Iris pigment epithelial cell (primary cell): ENCODE measurements around the gene BET1.
"Not testable (repeated sequence)": the region's sequence is repeated elsewhere in the genome, so short reads cannot be mapped to it uniquely, and the experiment has no call there.

Experiments used
- DNase-seq: peaks from one replicate; pipeline ENCODE4 v3.0.0-alpha.2; 2011; ENCODE audit warnings: low read depth

The BET1 gene

DNA sequence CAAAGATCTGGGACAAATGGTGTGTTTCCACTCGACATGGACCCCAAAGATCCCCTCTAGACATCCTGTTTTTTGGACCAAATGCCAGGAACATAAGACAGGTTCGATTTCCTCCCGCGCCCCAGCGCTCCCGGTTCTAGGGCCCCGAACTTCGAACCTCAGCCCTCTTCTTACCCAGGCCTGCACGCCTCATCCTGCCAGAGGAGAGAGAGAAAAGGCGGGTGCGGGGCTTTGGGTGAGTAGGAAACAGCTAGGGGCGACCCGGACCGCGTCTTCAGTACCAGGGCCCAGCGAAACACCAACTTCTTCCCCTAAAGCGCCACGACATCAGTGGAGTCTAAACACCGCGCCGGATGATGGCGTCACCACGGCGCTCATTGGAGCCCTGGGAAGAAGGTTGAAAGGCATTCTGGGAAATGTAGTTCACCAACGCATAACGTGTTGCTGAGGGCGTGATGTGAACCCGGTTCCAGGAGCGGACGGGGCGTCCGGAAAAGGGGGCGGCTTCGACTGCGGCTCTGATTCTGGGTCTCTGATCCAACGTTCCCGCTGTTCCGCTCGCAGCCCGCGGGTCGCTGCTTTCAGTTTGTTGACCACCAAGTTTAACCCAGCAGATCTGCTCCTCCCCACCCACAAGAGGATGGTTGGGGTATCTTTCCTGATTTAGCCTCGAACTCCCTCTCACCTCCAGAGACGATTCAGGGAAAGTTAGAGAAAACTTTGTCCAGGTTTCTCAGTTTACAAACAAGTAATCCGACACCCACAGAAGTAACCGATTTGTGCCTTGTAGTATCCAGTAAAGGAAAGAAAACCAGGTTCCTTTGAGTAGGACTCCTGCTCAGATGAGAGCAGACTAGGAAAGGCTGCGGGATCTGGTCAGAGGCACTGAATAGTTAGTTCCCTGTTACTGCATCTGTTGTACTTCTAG, at the start of gene BET1:
BET1 (minus strand) TSS at position 332 of the 928 bp plus-strand sequence; CDS start at position 193, 139 bp downstream.
- peak; percentile 98 for DNase-seq

GRCh38 chr7:94053532-94053931, 49.4 kb upstream of the BET1 start:
- no peak for DNase-seq

DNA sequence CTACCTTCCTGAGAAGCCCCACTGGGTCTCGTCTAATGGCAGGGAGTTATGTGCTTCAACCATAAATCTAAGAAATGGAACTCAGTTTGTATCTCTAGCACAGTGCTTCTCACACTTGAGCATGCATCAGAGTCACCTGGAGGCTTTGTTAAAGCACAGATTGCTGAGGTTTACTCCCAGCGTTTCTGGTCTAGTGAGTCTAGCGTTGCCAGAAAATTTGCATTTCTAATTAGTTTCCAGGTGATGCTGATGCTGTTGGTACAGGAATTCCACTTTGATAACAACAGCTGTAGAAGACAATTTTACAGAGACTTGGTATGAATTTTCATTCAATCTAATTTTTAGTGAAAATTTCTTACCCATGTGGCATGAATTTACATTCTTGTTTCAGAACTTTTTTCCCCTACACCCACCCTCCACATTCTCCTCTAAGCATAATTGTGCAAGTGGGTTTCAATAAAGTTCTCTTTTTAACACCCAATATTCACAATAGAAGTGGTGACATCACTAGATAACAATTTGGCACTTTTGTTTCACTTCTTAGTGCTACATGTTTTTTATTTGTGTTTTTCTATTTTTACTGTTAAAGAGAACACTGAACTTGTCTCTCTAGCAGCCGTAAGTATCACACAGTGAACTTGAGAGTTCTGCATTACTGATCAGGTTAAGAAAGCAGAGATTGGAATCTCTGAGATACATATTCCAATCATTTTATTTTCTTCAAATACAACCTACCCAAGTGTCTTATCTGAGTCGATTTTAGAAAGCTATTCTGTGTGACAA, 48.4 kb upstream of the BET1 start:
- no peak for DNase-seq

DNA sequence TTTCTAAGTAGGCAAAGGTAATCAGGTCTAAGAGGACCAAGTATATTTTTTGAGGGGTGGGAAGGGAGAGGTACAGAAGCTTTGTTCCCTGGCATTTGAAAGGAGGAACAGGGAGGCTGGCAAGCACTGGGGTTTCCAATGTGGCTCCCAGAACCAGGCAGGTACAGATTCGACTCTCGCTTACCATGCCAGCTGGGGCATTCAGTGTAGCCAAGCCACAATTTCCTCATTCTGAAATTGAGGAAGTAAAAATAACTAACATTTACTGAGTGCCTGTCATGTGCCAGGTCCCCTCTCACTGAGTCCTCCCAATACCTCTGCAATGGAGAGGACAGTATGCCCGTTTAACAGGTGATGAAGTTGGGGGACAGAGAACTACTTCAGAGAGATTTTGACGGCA, 45.9 kb upstream of the BET1 start:
- no peak for DNase-seq

DNA sequence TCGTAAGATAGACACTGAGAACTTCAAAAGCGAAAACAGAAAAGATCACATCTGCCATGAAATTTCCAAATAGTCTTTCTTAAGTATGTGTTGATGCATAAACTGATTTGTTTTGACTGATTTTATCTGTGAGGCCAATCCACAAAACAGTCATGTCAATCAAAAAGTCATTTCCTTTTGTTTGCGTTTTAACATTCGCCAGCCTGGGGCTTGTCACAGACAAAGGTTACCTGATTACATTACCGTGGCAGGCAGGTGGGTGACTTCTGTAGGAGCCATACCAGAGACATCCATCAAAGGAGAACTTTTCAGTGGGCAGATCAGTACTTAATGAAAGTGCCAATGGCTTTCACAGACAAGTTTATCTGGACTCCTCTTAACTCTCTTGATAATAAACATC, 45.5 kb upstream of the BET1 start:
- no peak for DNase-seq

GRCh38 chr7:94048755-94049154, 44.6 kb upstream of the BET1 start:
- DNase-seq, result no peak

- no peak for DNase-seq
Measured at GRCh38 chr7:94047956-94048355, 43.8 kb upstream of the BET1 start.

DNA sequence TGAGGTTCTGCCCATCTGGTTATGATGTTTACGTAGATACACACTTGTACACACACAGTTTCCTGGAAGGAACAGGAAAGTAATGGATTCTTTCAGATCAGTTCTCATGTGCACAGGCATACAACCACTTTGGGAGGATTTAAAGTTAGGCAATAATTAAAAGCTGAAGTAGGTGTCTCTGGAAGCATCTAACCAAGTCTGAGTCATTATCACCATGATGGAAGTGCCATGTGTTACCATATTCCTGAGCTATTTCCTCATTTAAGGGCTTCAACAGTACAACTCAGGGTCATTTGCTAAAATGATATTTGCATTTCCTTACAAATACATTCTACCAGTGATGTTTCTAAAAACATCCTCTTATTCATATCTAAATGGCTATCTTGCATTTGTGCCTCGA, 41.4 kb upstream of the BET1 start:
- DNase-seq, result no peak

DNA sequence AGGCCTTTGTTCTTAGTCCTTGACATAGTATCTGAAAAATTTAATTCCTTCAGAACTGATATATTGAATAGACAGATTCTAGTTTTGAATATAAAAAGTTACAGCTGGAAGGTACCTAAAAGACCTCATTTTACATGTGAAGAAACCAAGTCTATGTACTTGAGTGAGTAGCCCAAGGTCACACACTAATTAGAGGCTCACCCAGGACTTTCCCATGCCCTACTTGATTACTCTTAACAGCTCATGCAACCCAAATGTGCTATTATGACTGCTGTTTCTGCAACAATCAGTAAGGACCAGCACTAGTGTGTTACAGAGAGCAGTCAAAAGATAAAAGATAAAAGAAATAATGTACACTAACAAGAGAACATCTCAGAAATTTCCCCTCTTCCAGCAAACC, 40.7 kb upstream of the BET1 start:
- DNase-seq, result no peak

DNA sequence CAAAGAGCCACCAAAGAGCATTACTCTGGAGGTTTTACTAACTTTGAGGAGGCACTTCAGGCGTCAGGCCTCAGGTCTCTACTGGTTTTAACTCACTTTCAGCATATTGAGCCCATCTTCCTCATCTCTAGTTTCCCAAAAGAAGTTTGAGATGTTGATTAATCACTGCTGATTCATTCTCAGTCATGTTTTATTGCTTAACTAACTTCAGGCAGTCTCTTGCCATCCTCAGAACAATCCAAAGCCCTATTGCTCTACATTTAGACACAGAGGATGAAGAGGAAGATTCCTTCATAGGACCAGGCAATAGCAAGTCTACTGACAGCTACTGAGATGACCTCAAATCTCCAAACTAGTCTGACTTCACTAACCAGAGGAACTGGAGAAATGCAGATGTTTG, 39.1 kb upstream of the BET1 start:
- DNase-seq, result peak; percentile 81

GRCh38 chr7:94042381-94042780, 38.2 kb upstream of the BET1 start:
- DNase-seq, result no peak

DNA sequence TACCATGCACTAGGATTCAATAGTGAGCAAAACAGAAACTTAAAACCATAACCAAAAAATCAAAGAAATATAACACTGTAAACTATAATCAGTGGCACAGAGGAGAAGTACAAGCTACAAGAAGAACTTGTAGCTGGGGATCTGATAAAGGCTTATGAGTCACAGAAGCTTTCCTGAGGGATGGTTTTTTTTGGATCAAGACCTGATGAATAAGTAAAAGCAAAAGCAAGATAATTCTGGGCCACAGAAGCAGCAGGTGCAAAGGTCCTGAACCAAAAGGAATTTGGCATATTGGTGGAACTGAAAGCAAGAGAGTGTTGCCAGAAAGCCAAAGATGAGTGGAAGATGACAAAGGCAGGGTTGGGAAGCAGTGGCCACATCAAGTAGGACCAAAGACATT, 37.4 kb upstream of the BET1 start:
- DNase-seq, result peak; percentile 82

GRCh38 chr7:94040254-94040653, 36.1 kb upstream of the BET1 start:
- no peak for DNase-seq

DNA sequence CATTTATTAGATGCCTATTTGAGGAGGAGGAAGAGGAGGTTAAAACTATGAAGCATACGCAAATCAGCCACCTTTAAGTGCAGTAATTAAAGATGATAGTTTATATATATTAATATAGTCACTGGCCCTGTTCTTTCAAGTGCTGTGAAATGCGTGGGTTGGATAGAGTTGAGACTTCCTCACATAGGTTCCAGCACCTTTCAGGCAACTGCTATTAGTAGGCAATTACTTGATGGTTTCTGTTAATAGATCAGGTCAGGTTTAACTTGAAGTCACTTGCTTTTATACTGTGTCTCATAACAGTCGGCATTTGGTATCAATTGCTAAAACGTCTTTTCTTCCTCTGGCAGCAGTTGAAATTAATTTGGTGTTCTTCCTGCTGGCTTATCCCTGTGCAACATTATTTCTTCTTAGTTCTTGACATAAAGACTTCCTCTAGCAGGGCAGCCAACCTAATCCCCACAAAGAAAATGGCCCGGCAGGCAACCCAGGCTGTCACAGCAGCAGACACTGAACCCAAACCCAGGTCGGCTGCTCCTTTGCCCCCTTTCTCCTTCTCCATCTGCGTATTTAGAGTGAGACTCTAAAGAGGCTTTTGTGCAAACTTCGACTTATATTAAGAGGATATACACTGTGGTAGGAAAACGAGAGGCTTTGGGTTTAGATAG, 35.3 kb upstream of the BET1 start:
- DNase-seq, result no peak

- no peak for DNase-seq
Measured at GRCh38 chr7:94031865-94032264, 27.7 kb upstream of the BET1 start.

DNA sequence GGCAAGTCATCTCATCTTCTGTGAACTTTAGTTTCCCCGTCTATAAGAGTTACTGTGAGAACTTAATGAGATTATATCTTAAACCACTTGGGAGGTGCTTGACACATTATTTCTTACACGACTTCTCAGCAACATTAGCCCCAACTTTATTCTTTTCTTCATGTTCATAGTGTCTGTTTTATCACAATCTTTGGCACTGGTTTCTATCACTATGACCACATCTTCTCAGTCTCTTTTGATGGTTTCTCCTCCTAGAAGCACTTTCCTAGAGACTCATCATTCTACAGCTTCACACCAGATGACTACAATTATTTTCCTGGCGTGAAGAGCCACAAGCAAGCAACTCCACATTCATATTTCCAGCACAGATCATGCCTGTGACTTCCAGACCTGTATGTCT, 26.5 kb upstream of the BET1 start:
- DNase-seq, result no peak

DNA sequence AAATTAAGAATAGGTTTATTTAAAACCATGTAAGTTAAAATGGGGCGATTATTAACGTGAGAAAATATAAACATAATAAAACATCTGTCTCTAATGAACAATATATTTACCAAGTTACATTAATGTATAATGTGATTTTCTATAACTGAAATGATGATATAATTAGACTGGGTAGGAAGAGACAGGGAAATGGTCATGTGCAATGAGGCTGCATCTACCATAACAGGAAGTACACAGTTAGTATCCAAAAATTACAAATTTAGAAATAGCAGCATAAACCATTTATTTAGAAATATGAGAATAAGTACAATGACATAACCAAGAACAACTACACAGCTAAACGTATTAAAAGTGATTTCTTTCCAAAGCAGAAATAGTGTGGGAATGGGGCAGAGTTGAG, 25.8 kb upstream of the BET1 start:
- no peak for DNase-seq

GRCh38 chr7:94028768-94029167, 24.6 kb upstream of the BET1 start:
- peak; percentile 86 for DNase-seq

DNA sequence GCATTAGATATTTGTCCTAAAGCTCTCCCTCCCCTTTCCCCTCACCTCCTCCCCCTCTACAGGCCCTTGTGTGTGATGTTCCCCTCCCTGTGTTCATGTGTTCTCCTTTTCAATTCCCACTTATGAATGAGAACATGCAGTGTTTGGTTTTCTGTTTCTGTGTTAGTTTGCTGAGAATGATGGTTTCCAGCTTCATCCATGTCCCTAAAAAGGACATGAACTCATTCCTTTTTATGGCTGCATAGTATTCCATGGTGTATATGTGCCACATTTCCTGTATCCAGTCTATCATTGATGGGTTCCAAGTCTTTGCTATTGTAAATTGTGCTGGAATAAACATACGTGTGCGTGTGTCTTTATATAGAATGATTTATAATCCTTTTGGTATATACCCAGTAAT, 22.5 kb upstream of the BET1 start:
- DNase-seq, result not testable (repeated sequence)

GRCh38 chr7:94022550-94022949, 18.4 kb upstream of the BET1 start:
- peak; percentile 37 for DNase-seq

DNA sequence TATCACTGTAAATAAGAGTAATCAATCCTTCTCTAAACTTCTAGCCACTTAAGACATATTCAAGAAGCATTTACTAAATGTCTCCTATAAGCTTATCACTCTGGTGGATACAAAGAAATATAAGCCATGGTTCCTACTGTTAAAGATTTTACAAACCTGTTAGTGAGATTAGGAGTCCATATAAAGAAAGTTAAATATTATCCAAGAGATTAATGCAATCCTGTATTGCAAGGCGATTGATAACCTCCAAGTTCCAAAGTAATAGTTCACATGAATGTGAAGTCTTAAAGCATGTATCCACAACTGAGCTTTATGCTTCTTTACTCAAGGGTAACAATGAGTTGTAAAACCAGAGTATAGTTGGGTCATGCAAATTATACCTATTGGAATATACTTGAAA, 12.6 kb upstream of the BET1 start:
- DNase-seq, result no peak

DNA sequence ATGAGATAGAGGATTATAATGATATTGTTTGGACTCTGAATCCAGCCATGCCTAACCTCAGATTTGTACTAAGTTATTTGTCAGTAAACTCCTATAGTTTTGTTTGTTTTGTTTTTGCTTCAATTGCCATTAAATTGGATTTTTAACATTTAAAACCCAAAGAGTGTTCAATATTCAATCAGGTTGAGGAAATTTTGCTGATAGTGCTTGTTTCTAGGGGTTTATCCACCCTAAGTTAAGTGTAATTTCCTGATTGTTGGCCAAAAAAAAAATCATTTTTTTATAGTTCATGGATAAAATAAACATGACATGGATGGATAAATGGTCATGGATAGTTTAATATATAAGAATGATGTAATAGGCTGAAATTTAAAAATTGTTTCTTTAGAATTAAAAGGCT, 11.4 kb upstream of the BET1 start:
- no peak for DNase-seq

DNA sequence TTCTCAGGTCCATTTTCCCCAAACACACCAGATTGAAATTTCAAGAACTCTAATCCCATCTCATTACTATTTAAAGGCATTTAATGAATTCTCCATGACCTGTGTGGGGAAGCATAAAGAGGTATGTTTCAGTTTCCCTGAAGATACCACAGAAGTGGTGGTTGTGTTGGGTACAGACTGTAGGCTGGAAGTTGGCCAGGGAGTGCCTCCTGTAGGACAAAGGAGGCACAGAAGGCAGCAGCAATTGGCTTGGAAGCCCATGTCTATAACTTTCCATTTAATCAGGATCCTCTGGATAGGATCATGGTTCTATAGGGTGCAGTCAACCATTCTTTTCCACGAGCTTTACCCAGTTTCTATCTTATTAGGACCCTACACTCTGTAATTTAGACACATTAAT, 8.6 kb upstream of the BET1 start:
- DNase-seq, result no peak
